Heart left ventricle (tissue), 16 donors: ENCODE results near the gene TBX2. TPM values are rescaled to one million over a fixed set of nuclear protein-coding genes. Genes with fewer than 3 reads are reported as not detected.

Source experiments
- ATAC-seq, 4 donors: fragments of 200-7000 bp; cut with Tn5 transposase; one replicate each; pipeline ENCODE4 v1.9.1; 2020 to 2022; ENCODE audit warnings: moderate library complexity in 4 of 4, mild to moderate bottlenecking in 3 of 4, moderate number of reproducible peaks in 1 of 4
- DNase-seq, 5 donors: peaks; one replicate each; pipeline ENCODE4 v3.0.0-alpha.2; 2020
- H3K27ac ChIP-seq, 12 donors: fragments of 200-600 bp; sonication (generic) in 4 of 12; one replicate each; pipeline versions ENCODE4 v1.5.0 to v1.8.0; 2016 to 2022; ENCODE audit warnings: mild to moderate bottlenecking in 2 of 12
- H3K27me3 ChIP-seq, 9 donors: fragments of 200-600 bp; sonication (generic) in 2 of 9; one replicate each; pipeline versions ENCODE4 v1.5.1 to v1.8.0; 2016 to 2022; ENCODE audit warnings: mild to moderate bottlenecking in 3 of 9
- H3K36me3 ChIP-seq, 9 donors: fragments of 200-600 bp; sonication (generic) in 2 of 9; one replicate each; pipeline versions ENCODE4 v1.5.0 to v1.8.0; 2018 to 2022; ENCODE audit warnings: mild to moderate bottlenecking in 2 of 9
- H3K4me1 ChIP-seq, 12 donors: fragments of 200-600 bp; sonication (generic) in 4 of 12; one replicate each; pipeline versions ENCODE4 v1.5.0 to v1.8.0; 2016 to 2022; ENCODE audit warnings: mild to moderate bottlenecking in 3 of 12
- H3K4me3 ChIP-seq, 12 donors: fragments of 200-600 bp; sonication (generic) in 4 of 12; one replicate each; pipeline versions ENCODE4 v1.5.0 to v1.8.0; 2017 to 2022; ENCODE audit warnings: mild to moderate bottlenecking in 9 of 12, moderate library complexity in 4 of 12
- H3K9me3 ChIP-seq, 12 donors: fragments of 200-600 bp; sonication (generic) in 4 of 12; one replicate each; pipeline versions ENCODE4 v1.5.0 to v1.8.0; 2016 to 2022; ENCODE audit warnings: mild to moderate bottlenecking in 1 of 12
- CTCF ChIP-seq, 12 donors: fragments of 200-600 bp; sonication (generic) in 4 of 12; IDR thresholded peaks; one replicate each; pipeline versions ENCODE4 v1.5.0 to v1.8.0; 2018 to 2022; ENCODE audit warnings: antibody characterized with exemption in 12 of 12, mild to moderate bottlenecking in 5 of 12
- POLR2A ChIP-seq, 2 donors: fragments of 450-650 bp; IDR thresholded peaks; one replicate each; pipeline ENCODE4 v1.6.1; 2017; ENCODE audit warnings: antibody characterized with exemption in 2 of 2, mild to moderate bottlenecking in 2 of 2, moderate library complexity in 2 of 2
- WGBS, 4 donors: extraction: QIAGEN DNeasy Blood & Tissue Kit in 2 of 4; methylation state at CpG; one replicate each; pipeline versions ENCODE4 v1.1.5 to v1.1.7; 2013 to 2018; 5-methylcytosine and 5-hydroxymethylcytosine counted together
- intact Hi-C, 10 donors: fragments of 100-400 bp; cut with DNase I; formaldehyde crosslinking; loops; one replicate each; pipeline versions ENCODE4 v1.11.1 to v1.14.2; 2022
- polyA plus RNA-seq, 2 donors: library from polyadenylated mRNA; stranded (reverse); fragments of 200-250 nt; gene quantifications; one replicate each; pipeline ENCODE4 v1.2.3, GENCODE V29; 2013
- total RNA-seq, 9 donors: library from RNA; depleted of rRNA in 2 of 9; stranded (reverse); fragments of >200 nt in 2 of 9; fragmentation: NEBNext Ultra II Directional in 3 of 9; extraction: Animal tissue kit (Norgen Biotek cat#: 25700) in 3 of 9; gene quantifications; one replicate each; pipeline versions ENCODE4 v1.1.0 to v1.2.4, GENCODE V29; 2016 to 2023
- donor health status: ischemic (EF 13 %, LVEDD 7.1; RV severe dilation, severe dysfunction).
- donor health status: healthy with polysubstance abuse.
- donor health status: DM: no; HTN: yes; CAD: no.
- donor health status: DM: no; HTN: no; CAD: no.
- donor health status: ischemic (EF 25% LVEDD 6.9; RV normal size, moderate dysfunction).
- donor health status: ischemic (EF 25% LVEDD 5.7; RV mildly dilated, moderate dysfunction).
- donor health status: healthy.
- donor health status: DM: yes; HTN: yes; CAD: no.
- donor health status: ischemic (EF 35%, LVEDD 5.7; RV mildly dilated, moderate dysfunction).
- donor health status: nonischemic (EF 11% LVEDD 7.7; RV severe dilation, severe dysfunction).
- donor health status: DM: yes; HTN: yes; CAD: no.
- donor health status: PGD.
- donor health status: ischemic (EF 29% LVEDD 5.4; RV normal size, mild dysfunction).
- donor health status: nonischemic (EF 23%, LVEDD 6.1; RV moderate dilation, normal function).

The TBX2 gene
- total and polyA plus RNA-seq, 11 donors = 7.0 to 23.0 (median 13.4) TPM

GRCh38 chr17:61360318-61360943 lies 39.2 kb upstream of the TBX2 start:
- H3K27ac ChIP-seq = no peak overlapping the region
- DNase-seq (no peak), ATAC-seq (no peak)
- peaks cover 0 to 3% (median 0%) of the 10 kb centered on the region in 9 donors for H3K27me3 ChIP-seq
- WGBS, 4 donors = 92 to 97% (median 95%) methylated on average over 3 of the region's 3 CpGs
- no peaks in the 10 kb centered on the region for H3K36me3 ChIP-seq
- H3K9me3 ChIP-seq = no peaks in the 10 kb centered on the region
- TF ChIP-seq CTCF (IDR thresholded peaks at IDR 0.05) (no peak), POLR2A (IDR thresholded peaks at IDR 0.05) (no peak)
- H3K4me1 ChIP-seq = peaks cover 0 to 1% (median 0%) of the 10 kb centered on the region in 12 donors
- intact Hi-C loops = no loop called here
- no peak overlapping the region for H3K4me3 ChIP-seq

GRCh38 chr17:61361084-61361483 lies 38.6 kb upstream of the TBX2 start:
- intact Hi-C loops = no loop called here
- Histone ChIP-seq H3K9me3 (no peaks in the 10 kb centered on the region), H3K36me3 (no peaks in the 10 kb centered on the region), H3K27me3 (peaks cover 0 to 3% (median 0%) of the 10 kb centered on the region in 9 donors), H3K27ac (no peak overlapping the region), H3K4me3 (no peak overlapping the region), H3K4me1 (peaks cover 0 to 8% (median 0%) of the 10 kb centered on the region in 12 donors)
- DNase-seq = no peak
- TF ChIP-seq POLR2A (IDR thresholded peaks at IDR 0.05) (no peak), CTCF (IDR thresholded peaks at IDR 0.05) (no peak)
- 87 to 92% (median 91%) methylated on average over 2 of the region's 2 CpGs for WGBS, 4 donors
- no peak for ATAC-seq

GRCh38 chr17:61362396-61362795 lies 37.2 kb upstream of the TBX2 start:
- no peaks in the 10 kb centered on the region for H3K9me3 ChIP-seq
- no peaks in the 10 kb centered on the region for H3K36me3 ChIP-seq
- TF ChIP-seq CTCF (IDR thresholded peaks at IDR 0.05) (no peak), POLR2A (IDR thresholded peaks at IDR 0.05) (no peak)
- H3K4me1 ChIP-seq = peaks cover 0 to 18% (median 0%) of the 10 kb centered on the region in 12 donors
- no peak for DNase-seq
- H3K27me3 ChIP-seq = peaks cover 0 to 3% (median 0%) of the 10 kb centered on the region in 9 donors
- no peak for ATAC-seq
- no peak overlapping the region for H3K27ac ChIP-seq
- no peak overlapping the region for H3K4me3 ChIP-seq
- intact Hi-C loops = no loop called here
- 81 to 95% (median 91%) methylated on average over 5 of the region's 5 CpGs for WGBS, 4 donors

GRCh38 chr17:61362852-61363600 lies 36.6 kb upstream of the TBX2 start:
- intact Hi-C loops = no loop called here
- Histone ChIP-seq H3K4me3 (no peak overlapping the region), H3K36me3 (no peaks in the 10 kb centered on the region), H3K9me3 (no peaks in the 10 kb centered on the region), H3K27me3 (peaks cover 0 to 3% (median 0%) of the 10 kb centered on the region in 9 donors), H3K4me1 (peaks cover 0 to 18% (median 0%) of the 10 kb centered on the region in 12 donors), H3K27ac (no peak overlapping the region)
- WGBS, 4 donors = 92 to 96% (median 94%) methylated on average over 9 of the region's 9 CpGs
- TF ChIP-seq CTCF (IDR thresholded peaks at IDR 0.05) = no peak
- DNase-seq = no peak
- no peak for ATAC-seq
